C4-2B (cell line): ENCODE measurements around the gene PIKFYVE.

ENCODE experiments used
- CTCF ChIP-seq: fragments of 450-650 bp; conservative IDR thresholded peaks from 2 replicates; pipeline ENCODE4 v1.5.1; 2017; ENCODE audit warnings: mild to moderate bottlenecking
- ZFX ChIP-seq: fragments of 450-650 bp; IDR thresholded peaks from 2 replicates; pipeline ENCODE4 v1.6.1; 2017

- TF ChIP-seq CTCF (no peak), ZFX (no peak)
Observed at GRCh38 chr2:208358758-208359631, 92.9 kb downstream of the PIKFYVE start.
